HepG2 (cell line): ENCODE results near the gene ARHGEF7. TPM values are rescaled to one million over a fixed set of nuclear protein-coding genes. Genes with fewer than 3 reads are reported as not detected.

Source experiments
- ATAC-seq: fragments of 200-7000 bp; cut with Tn5 transposase; 3 replicates; pipeline ENCODE4 v1.9.1; 2020; ENCODE audit warnings: mild to moderate bottlenecking, moderate library complexity
- BruUV-seq: library from RNA; stranded (reverse); fragments of 400-500 nt; replicated peaks from 2 replicates; lab custom pipeline; 2021; lab: Mats Ljungman, UMichigan
- CTCF ChIA-PET: fragments of 300-600 bp; formaldehyde crosslinking; extraction: SDS; loops from one replicate; lab custom pipeline; 2021; ENCODE audit warnings: low total read pairs, inconsistent platforms, low intra/inter-chr PET ratio; lab: Yijun Ruan, JAX
- POLR2A ChIA-PET: fragments of 350-600 bp; sonication (Branson Sonifier 250); formaldehyde crosslinking; loops from one replicate; lab custom pipeline; 2020; ENCODE audit warnings: antibody characterized with exemption, inconsistent platforms; lab: Yijun Ruan, JAX
- DNase-seq: peaks from one replicate; pipeline ENCODE4 v3.0.0-alpha.2; 2015; ENCODE audit warnings: low spot score
- FAIRE-seq: peaks from 3 replicates; lab custom pipeline; 2011; peaks lifted over from hg19 to GRCh38; lab: Jason Lieb, UNC
- H2AFZ ChIP-seq: one replicate; pipeline ENCODE4 v1.6.1; 2011; ENCODE audit warnings: low read length, inconsistent platforms
- H3K27ac ChIP-seq: fragments of 300-600 bp; 3 replicates; pipeline ENCODE4 v1.8.0; 2011; ENCODE audit warnings: mixed run types, mild to moderate bottlenecking, mixed read lengths, low read length, inconsistent platforms; ENCODE audit not compliant: insufficient read depth; ENCODE audit errors: extremely low read length
- H3K27me3 ChIP-seq, 2 experiments: fragments of 200-600 bp in 1 of 2; 2 replicates in 1 of 2; 3 replicates in 1 of 2; pipeline versions ENCODE4 v1.6.0 to v1.8.0; 2011; ENCODE audit warnings: low read length in 2 of 2, mild to moderate bottlenecking in 2 of 2, moderate library complexity in 2 of 2, inconsistent platforms in 1 of 2; ENCODE audit not compliant: insufficient read depth in 2 of 2, control insufficient read depth in 1 of 2
- H3K36me3 ChIP-seq, 2 experiments: fragments of 200-600 bp in 1 of 2; replicated peaks in 1 of 2; 2 replicates in 1 of 2; 3 replicates in 1 of 2; pipeline versions ENCODE4 v1.5.1 to v1.8.0; 2011; ENCODE audit warnings: low read length in 2 of 2, inconsistent platforms in 1 of 2; ENCODE audit not compliant: insufficient read depth in 2 of 2, control insufficient read depth in 1 of 2
- H3K4me1 ChIP-seq: 2 replicates; pipeline ENCODE4 v1.5.1; 2012; ENCODE audit warnings: low read length, inconsistent platforms; ENCODE audit not compliant: insufficient read depth
- H3K4me2 ChIP-seq: 2 replicates; pipeline ENCODE4 v1.6.0; 2011; ENCODE audit warnings: low read depth, low read length, inconsistent platforms
- H3K4me3 ChIP-seq, 3 experiments: fragments of 200-600 bp in 1 of 3; sonication (generic), shearing (Covaris generic) in 1 of 3; replicated peaks in 1 of 3; 2 replicates each; pipeline ENCODE4 v1.5.1; 2011 to 2016; ENCODE audit warnings: low read length in 3 of 3, inconsistent platforms in 2 of 3, low read depth in 2 of 3, mild to moderate bottlenecking in 2 of 3, control low read depth in 1 of 3, mixed read lengths in 1 of 3; ENCODE audit not compliant: insufficient read depth in 1 of 3
- H3K79me2 ChIP-seq: one replicate; pipeline ENCODE4 v1.6.1; 2011; ENCODE audit warnings: low read length, inconsistent platforms; ENCODE audit not compliant: insufficient read depth
- H3K9ac ChIP-seq: 2 replicates; pipeline ENCODE4 v1.6.0; 2011; ENCODE audit warnings: mild to moderate bottlenecking, low read depth, low read length, inconsistent platforms; ENCODE audit not compliant: insufficient read depth
- H3K9me3 ChIP-seq: 2 replicates; pipeline ENCODE4 v1.5.1; 2012; ENCODE audit warnings: mild to moderate bottlenecking, low read length
- H4K20me1 ChIP-seq: 2 replicates; pipeline ENCODE4 v1.6.0; 2011; ENCODE audit warnings: inconsistent platforms, mild to moderate bottlenecking, low read length, moderate library complexity; ENCODE audit not compliant: insufficient read depth
- NCOA5 ChIP-seq: sonication (generic); formaldehyde crosslinking; IDR thresholded peaks from 2 replicates; pipeline ENCODE4 v1.4.0; 2020; ENCODE audit warnings: missing genetic modification reagents
- ZBTB26 ChIP-seq: IDR thresholded peaks from 2 replicates; pipeline ENCODE4 v1.6.1; 2016; ENCODE audit warnings: missing compliant biosample characterization, missing genetic modification reagents, borderline replicate concordance
- ZNF180 ChIP-seq: sonication (generic); formaldehyde crosslinking; IDR thresholded peaks from 2 replicates; pipeline ENCODE4 v1.4.0; 2020; ENCODE audit warnings: low read depth, missing genetic modification reagents, borderline replicate concordance
- ZNF235 ChIP-seq: sonication (generic); formaldehyde crosslinking; IDR thresholded peaks from 2 replicates; pipeline ENCODE4 v1.8.1; 2023; ENCODE audit warnings: mild to moderate bottlenecking, missing genetic modification reagents, borderline replicate concordance
- ZNF746 ChIP-seq: sonication (generic); formaldehyde crosslinking; IDR thresholded peaks from 2 replicates; pipeline ENCODE4 v1.8.0; 2022; ENCODE audit warnings: mild to moderate bottlenecking, missing genetic modification reagents
- ZNF816 ChIP-seq: sonication (generic); formaldehyde crosslinking; IDR thresholded peaks from 2 replicates; pipeline ENCODE4 v1.8.0; 2022; ENCODE audit warnings: missing genetic modification reagents, mild to moderate bottlenecking, borderline replicate concordance
- ZNF839 ChIP-seq: sonication (generic); formaldehyde crosslinking; IDR thresholded peaks from 2 replicates; pipeline ENCODE4 v1.4.0; 2020; ENCODE audit warnings: missing genetic modification reagents, mild to moderate bottlenecking, borderline replicate concordance
- WGBS: methylation state at CpG from one replicate; pipeline ENCODE4 v1.1.6; 2017; ENCODE audit warnings: low lambda C conversion rate; 5-methylcytosine and 5-hydroxymethylcytosine counted together
- in situ Hi-C: cut with HindIII; loops from 2 replicates; pipeline ENCODE4 v1.10.0; 2017; ENCODE audit warnings: low pct_unique_long_range_greater_than_20kb; ENCODE audit not compliant: extremely low pct_ligation_motif_present
- intact Hi-C: fragments of 100-400 bp; cut with micrococcal nuclease; formaldehyde crosslinking; loops from one replicate; pipeline ENCODE4 v1.10.0; 2022; ENCODE audit not compliant: unreplicated experiment
- polyA plus RNA-seq, 8 experiments: library from polyadenylated mRNA; depleted of rRNA in 3 of 8; stranded (reverse) in 7 of 8; unstranded in 1 of 8; fragments of >200 nt; fragmentation: Illumina TruSeq in 4 of 8; extraction: Trizol in 4 of 8; gene quantifications; 2 replicates each; pipeline versions ENCODE4 v1.2.1 to v1.2.3, GENCODE V29; 2011 to 2016; ENCODE audit warnings: low read depth in 4 of 8, missing spikeins in 1 of 8, mixed read lengths in 1 of 8; ENCODE audit not compliant: insufficient read depth in 1 of 8
- total RNA-seq, 5 experiments: library from RNA; depleted of rRNA; stranded (reverse); fragments of >200 nt; fragmentation: Illumina TruSeq; extraction: Trizol; gene quantifications; 2 replicates each; pipeline ENCODE4 v1.2.3, GENCODE V29; 2016; ENCODE audit warnings: low read depth in 1 of 5
- TF ChIP-seq, protein P1 (sequence below): sonication (generic); formaldehyde crosslinking; IDR thresholded peaks from 2 replicates; pipeline ENCODE4 v1.4.0; 2020; ENCODE audit warnings: low read depth, mild to moderate bottlenecking, missing genetic modification reagents
- TF ChIP-seq, protein P2 (sequence below): sonication (generic); formaldehyde crosslinking; IDR thresholded peaks from 2 replicates; pipeline ENCODE4 v1.4.0; 2020; ENCODE audit warnings: mild to moderate bottlenecking, missing genetic modification reagents

The ARHGEF7 gene
- total and polyA plus RNA-seq, 2 of the 13 experiments (the other 11 are each of a cell fraction or from before 2014, with no cell fraction given): 15.7 to 22.3 TPM

- no TSS peak for BruUV-seq
- POLR2A ChIA-PET: no interaction called here
- in situ Hi-C loops: no loop called here
- peaks cover 92% of the 10 kb centered on the region for H3K79me2 ChIP-seq
- H3K4me2 ChIP-seq: no peak overlapping the region
- CTCF ChIA-PET: no interaction called here
- no peak overlapping the region for H3K9ac ChIP-seq
- H3K4me1 ChIP-seq: no peaks in the 10 kb centered on the region
- no peak overlapping the region for H2AFZ ChIP-seq
- WGBS: 93% methylated on average over 17 of the region's 18 CpGs
- FAIRE-seq (no peak), ATAC-seq (no peak), DNase-seq (no peak)
- intact Hi-C loops: no loop called here
- H3K27ac ChIP-seq: no peak overlapping the region
- H4K20me1 ChIP-seq: peaks cover 4% of the 10 kb centered on the region; the same call in 1 of the 2 replicates
- no peaks in the 10 kb centered on the region for H3K27me3 ChIP-seq
- H3K9me3 ChIP-seq: no peaks in the 10 kb centered on the region
- no peak overlapping the region for H3K4me3 ChIP-seq
- no peak for TF ChIP-seq NCOA5
- no peak for TF ChIP-seq ZNF180 (CRISPR knock-in tag)
- no peak for TF ChIP-seq ZNF816 (CRISPR knock-in tag)
- no peak for TF ChIP-seq ZBTB26
- TF ChIP-seq, protein P1, sequence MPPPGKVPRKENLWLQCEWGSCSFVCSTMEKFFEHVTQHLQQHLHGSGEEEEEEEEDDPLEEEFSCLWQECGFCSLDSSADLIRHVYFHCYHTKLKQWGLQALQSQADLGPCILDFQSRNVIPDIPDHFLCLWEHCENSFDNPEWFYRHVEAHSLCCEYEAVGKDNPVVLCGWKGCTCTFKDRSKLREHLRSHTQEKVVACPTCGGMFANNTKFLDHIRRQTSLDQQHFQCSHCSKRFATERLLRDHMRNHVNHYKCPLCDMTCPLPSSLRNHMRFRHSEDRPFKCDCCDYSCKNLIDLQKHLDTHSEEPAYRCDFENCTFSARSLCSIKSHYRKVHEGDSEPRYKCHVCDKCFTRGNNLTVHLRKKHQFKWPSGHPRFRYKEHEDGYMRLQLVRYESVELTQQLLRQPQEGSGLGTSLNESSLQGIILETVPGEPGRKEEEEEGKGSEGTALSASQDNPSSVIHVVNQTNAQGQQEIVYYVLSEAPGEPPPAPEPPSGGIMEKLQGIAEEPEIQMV (CRISPR knock-in tag): no peak
- TF ChIP-seq, protein P2, sequence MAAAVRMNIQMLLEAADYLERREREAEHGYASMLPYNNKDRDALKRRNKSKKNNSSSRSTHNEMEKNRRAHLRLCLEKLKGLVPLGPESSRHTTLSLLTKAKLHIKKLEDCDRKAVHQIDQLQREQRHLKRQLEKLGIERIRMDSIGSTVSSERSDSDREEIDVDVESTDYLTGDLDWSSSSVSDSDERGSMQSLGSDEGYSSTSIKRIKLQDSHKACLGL (CRISPR knock-in tag): no peak
- no peak for TF ChIP-seq ZNF235 (CRISPR knock-in tag)
- TF ChIP-seq ZNF746 (CRISPR knock-in tag): no peak
- no peak for TF ChIP-seq ZNF839 (CRISPR knock-in tag)
- no peaks in the 10 kb centered on the region; a peak in 3 of 5 replicates for H3K36me3 ChIP-seq
Measured at GRCh38 chr13:111184458-111185401, 69.6 kb downstream of the ARHGEF7 start.
